A673 (cell line): ENCODE results near the gene INSRR.

Experiments
- EZH2 ChIP-seq: fragments of 200-600 bp; sonication (generic); IDR thresholded peaks from 2 replicates; pipeline ENCODE4 v1.6.1; 2017; ENCODE audit warnings: borderline replicate concordance, low read depth, mild to moderate bottlenecking, mixed read lengths, antibody characterized with exemption, low read length; ENCODE audit not compliant: poor library complexity, severe bottlenecking
- TF ChIP-seq, protein P1 (sequence below): fragments of 300-800, 200-600 bp; sonication (generic); conservative IDR thresholded peaks from 2 replicates; pipeline ENCODE4 v1.5.1; 2017; ENCODE audit warnings: low read depth, mild to moderate bottlenecking, antibody characterized with exemption, low read length, moderate library complexity, mixed read lengths

DNA sequence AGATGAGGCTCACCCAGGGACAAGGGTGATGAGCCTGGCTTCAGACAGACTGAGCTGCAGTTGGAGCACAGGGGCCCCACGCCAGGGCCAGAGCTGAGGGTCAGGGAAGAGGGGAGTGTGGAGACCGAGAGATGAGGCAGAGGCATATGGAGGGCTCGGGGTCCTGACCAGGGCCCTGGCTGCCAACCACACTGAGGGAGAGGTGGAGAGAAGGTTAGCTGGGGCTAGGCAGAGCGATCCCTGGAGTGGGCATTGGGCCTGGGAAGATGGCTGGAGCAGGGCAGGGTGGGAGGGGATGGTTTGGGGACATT, 42.6 kb upstream of the INSRR start:
- TF ChIP-seq, protein P1, sequence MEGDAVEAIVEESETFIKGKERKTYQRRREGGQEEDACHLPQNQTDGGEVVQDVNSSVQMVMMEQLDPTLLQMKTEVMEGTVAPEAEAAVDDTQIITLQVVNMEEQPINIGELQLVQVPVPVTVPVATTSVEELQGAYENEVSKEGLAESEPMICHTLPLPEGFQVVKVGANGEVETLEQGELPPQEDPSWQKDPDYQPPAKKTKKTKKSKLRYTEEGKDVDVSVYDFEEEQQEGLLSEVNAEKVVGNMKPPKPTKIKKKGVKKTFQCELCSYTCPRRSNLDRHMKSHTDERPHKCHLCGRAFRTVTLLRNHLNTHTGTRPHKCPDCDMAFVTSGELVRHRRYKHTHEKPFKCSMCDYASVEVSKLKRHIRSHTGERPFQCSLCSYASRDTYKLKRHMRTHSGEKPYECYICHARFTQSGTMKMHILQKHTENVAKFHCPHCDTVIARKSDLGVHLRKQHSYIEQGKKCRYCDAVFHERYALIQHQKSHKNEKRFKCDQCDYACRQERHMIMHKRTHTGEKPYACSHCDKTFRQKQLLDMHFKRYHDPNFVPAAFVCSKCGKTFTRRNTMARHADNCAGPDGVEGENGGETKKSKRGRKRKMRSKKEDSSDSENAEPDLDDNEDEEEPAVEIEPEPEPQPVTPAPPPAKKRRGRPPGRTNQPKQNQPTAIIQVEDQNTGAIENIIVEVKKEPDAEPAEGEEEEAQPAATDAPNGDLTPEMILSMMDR: no peak
- TF ChIP-seq EZH2: no peak
